K562 (cell line): Measurements from ENCODE around the gene PFDN2. TPM values are rescaled to one million over a fixed set of nuclear protein-coding genes. Genes with fewer than 3 reads are reported as not detected.
A peak's percentile ranks its signal among the peaks of the same experiment; 100 is the strongest.

Experiments
- ATAC-seq: fragments of 200-7000 bp; cut with Tn5 transposase; 3 replicates; pipeline ENCODE4 v1.9.1; 2020; ENCODE audit warnings: moderate library complexity
- Bru-seq: library from RNA; stranded (reverse); fragments of 400-500 nt; gene quantifications from one replicate; lab custom pipeline; 2021; lab: Mats Ljungman, UMichigan
- BruChase-seq, 2 experiments: library from RNA; stranded (reverse); fragments of 400-500 nt; gene quantifications; one replicate each; lab custom pipeline; 2021; lab: Mats Ljungman, UMichigan
- BruUV-seq: library from RNA; stranded (reverse); fragments of 400-500 nt; replicated peaks from 2 replicates; lab custom pipeline; 2021; lab: Mats Ljungman, UMichigan
- CTCF ChIA-PET: fragments of 300-600 bp; formaldehyde crosslinking; extraction: SDS; loops from one replicate; lab custom pipeline; 2021; ENCODE audit warnings: low intra/inter-chr PET ratio; lab: Yijun Ruan, JAX
- POLR2A ChIA-PET: fragments of 300-600, 350-650 bp; sonication (Branson Sonifier 250); formaldehyde crosslinking; extraction: SDS; loops from one replicate; lab custom pipeline; 2021; ENCODE audit warnings: antibody characterized with exemption, inconsistent platforms; lab: Yijun Ruan, JAX
- DNase-seq, 4 experiments: peaks; one replicate each; pipeline versions ENCODE4 v3.0.0 to v3.0.0-alpha.2; 2011 to 2018; ENCODE audit warnings: low spot score in 3 of 4, mixed read lengths in 3 of 4; ENCODE audit errors: extremely low read depth in 1 of 4
- FAIRE-seq: peaks from 2 replicates; lab custom pipeline; 2011; peaks lifted over from hg19 to GRCh38; lab: Jason Lieb, UNC
- H2AFZ ChIP-seq: 2 replicates; pipeline ENCODE4 v1.6.0; 2011; ENCODE audit warnings: low read depth, low read length, control low read depth, inconsistent platforms
- H3K27ac ChIP-seq: fragments of 200-600 bp; 3 replicates; pipeline ENCODE4 v1.8.0; 2011; ENCODE audit warnings: low read depth, mild to moderate bottlenecking, control low read depth, inconsistent platforms, low read length, moderate library complexity, mixed read lengths; ENCODE audit errors: extremely low read depth
- H3K27me3 ChIP-seq, 2 experiments: fragments of 300-600 bp in 1 of 2; 2 replicates in 1 of 2; 3 replicates in 1 of 2; pipeline versions ENCODE4 v1.6.0 to v1.8.0; 2011; ENCODE audit warnings: inconsistent platforms in 2 of 2, low read length in 2 of 2, mild to moderate bottlenecking in 1 of 2, mixed read lengths in 1 of 2, moderate library complexity in 1 of 2; ENCODE audit not compliant: control insufficient read depth in 2 of 2, insufficient read depth in 2 of 2
- H3K36me3 ChIP-seq: fragments of 300-600 bp; 3 replicates; pipeline ENCODE4 v1.8.0; 2011; ENCODE audit warnings: mild to moderate bottlenecking, low read length, inconsistent platforms; ENCODE audit not compliant: control insufficient read depth, insufficient read depth
- H3K4me1 ChIP-seq, 2 experiments: fragments of 200-600 bp in 1 of 2; replicated peaks in 1 of 2; 2 replicates in 1 of 2; 3 replicates in 1 of 2; pipeline versions ENCODE4 v1.5.1 to v1.8.0; 2011; ENCODE audit warnings: inconsistent platforms in 2 of 2, low read length in 2 of 2, mild to moderate bottlenecking in 1 of 2, mixed read lengths in 1 of 2, moderate library complexity in 1 of 2; ENCODE audit not compliant: control insufficient read depth in 2 of 2, insufficient read depth in 2 of 2
- H3K4me2 ChIP-seq: 2 replicates; pipeline ENCODE4 v1.6.1; 2011; ENCODE audit warnings: low read length, control low read depth, inconsistent platforms, mixed read lengths; ENCODE audit not compliant: insufficient read depth
- H3K4me3 ChIP-seq: fragments of 200-600 bp; sonication (generic), shearing (Covaris generic); 2 replicates; pipeline ENCODE4 v1.5.1; 2016; ENCODE audit warnings: control low read depth, inconsistent platforms
- H3K79me2 ChIP-seq: fragments of 200-600 bp; 3 replicates; pipeline ENCODE4 v1.8.0; 2011; ENCODE audit warnings: low read length, inconsistent platforms; ENCODE audit not compliant: control insufficient read depth, insufficient read depth
- H3K9ac ChIP-seq, 2 experiments: 2 replicates each; pipeline versions ENCODE4 v1.6.0 to v1.6.1; 2011; ENCODE audit warnings: low read depth in 2 of 2, low read length in 2 of 2, control low read depth in 1 of 2, inconsistent platforms in 1 of 2, mild to moderate bottlenecking in 1 of 2, mixed read lengths in 1 of 2; ENCODE audit not compliant: insufficient read depth in 1 of 2
- H3K9me1 ChIP-seq: one replicate; pipeline ENCODE4 v1.6.0; 2011; ENCODE audit warnings: inconsistent platforms, mild to moderate bottlenecking, low read length, moderate library complexity; ENCODE audit not compliant: control insufficient read depth, insufficient read depth
- H3K9me3 ChIP-seq: replicated peaks from 2 replicates; pipeline ENCODE4 v1.5.1; 2011; ENCODE audit warnings: low read depth, low read length, inconsistent platforms; ENCODE audit not compliant: control insufficient read depth, insufficient read depth
- H4K20me1 ChIP-seq: replicated peaks from 2 replicates; pipeline ENCODE4 v1.6.1; 2011; ENCODE audit warnings: low read length, inconsistent platforms, mixed read lengths; ENCODE audit not compliant: control insufficient read depth, insufficient read depth
- GTF2A2 ChIP-seq: IDR thresholded peaks from 2 replicates; pipeline ENCODE4 v1.6.1; 2016; ENCODE audit warnings: mild to moderate bottlenecking, missing genetic modification characterization, missing compliant biosample characterization
- MAFF ChIP-seq: IDR thresholded peaks from 2 replicates; pipeline ENCODE4 v1.6.1; 2012; ENCODE audit warnings: low read length, improper control_type of control experiment
- MCM7 ChIP-seq, 2 experiments: fragments of 450-650 bp; IDR thresholded peaks; 2 replicates each; pipeline ENCODE4 v1.6.1; 2016 to 2018
- POLR2A ChIP-seq: fragments of 450-650 bp; conservative IDR thresholded peaks from 2 replicates; pipeline ENCODE4 v1.6.1; 2016
- SNRNP70 ChIP-seq: fragments of 200-400 bp; formaldehyde crosslinking; optimal IDR thresholded peaks from 2 replicates; pipeline ENCODE3; 2017; ENCODE audit warnings: low read depth, low read length
- SPI1 ChIP-seq: IDR thresholded peaks from 2 replicates; pipeline ENCODE4 v1.6.1; 2011; ENCODE audit warnings: low read depth, low read length, control low read depth, borderline replicate concordance
- TARDBP ChIP-seq: fragments of 450-650 bp; IDR thresholded peaks from 2 replicates; pipeline ENCODE4 v1.6.1; 2016
- TFAM ChIP-seq: fragments of 250-450 bp; sonication (Bioruptor Pico); conservative IDR thresholded peaks from 2 replicates; pipeline ENCODE4 v1.5.0; 2021; ENCODE audit warnings: mild to moderate bottlenecking, moderate library complexity
- ZBTB1 ChIP-seq: sonication (generic); formaldehyde crosslinking; IDR thresholded peaks from 2 replicates; pipeline ENCODE4 v1.8.1; 2023; ENCODE audit warnings: missing genetic modification reagents, low read depth, mild to moderate bottlenecking, borderline replicate concordance
- ZBTB43 ChIP-seq: sonication (generic); formaldehyde crosslinking; IDR thresholded peaks from 2 replicates; pipeline ENCODE4 v1.8.0; 2023; ENCODE audit warnings: mild to moderate bottlenecking, missing genetic modification reagents
- ZFP1 ChIP-seq: fragments of 450-650 bp; formaldehyde crosslinking; IDR thresholded peaks from 2 replicates; pipeline ENCODE4 v1.4.0; 2020; ENCODE audit warnings: mild to moderate bottlenecking, mixed read lengths
- ZNF140 ChIP-seq: fragments of 250-450 bp; sonication (Bioruptor Pico); IDR thresholded peaks from 2 replicates; pipeline ENCODE4 v1.8.0; 2021; ENCODE audit warnings: moderate library complexity, mild to moderate bottlenecking, inconsistent platforms
- ZNF583 ChIP-seq: fragments of 250-450 bp; sonication (Bioruptor Pico); IDR thresholded peaks from 2 replicates; pipeline ENCODE4 v1.4.0; 2020
- ZNF830 ChIP-seq: fragments of 250-450 bp; sonication (Bioruptor Pico); IDR thresholded peaks from 2 replicates; pipeline ENCODE4 v1.5.0; 2021; ENCODE audit warnings: mild to moderate bottlenecking
- WGBS: fragments of 100-300 bp; shearing (Covaris generic); methylation state at CpG from one replicate; pipeline ENCODE4 v1.1.6; 2016; ENCODE audit warnings: low coverage, mixed read lengths; ENCODE audit not compliant: insufficient coverage; ENCODE audit errors: missing lambda C conversion rate; 5-methylcytosine and 5-hydroxymethylcytosine counted together
- in situ Hi-C: fragments of 300-500 bp; cut with MboI; formaldehyde crosslinking; loops from 4 replicates; pipeline ENCODE4 v1.15.0; 2018; ENCODE audit warnings: inconsistent platforms, mixed read lengths
- intact Hi-C: fragments of 100-400 bp; cut with micrococcal nuclease; formaldehyde crosslinking; loops from 2 replicates; pipeline ENCODE4 v1.14.2; 2022
- long read RNA-seq, 3 experiments: library from polyadenylated mRNA in 2 of 3; library from RNA in 1 of 3; unstranded in 2 of 3; stranded (forward) in 1 of 3; transcript quantifications; one replicate each; pipeline ENCODE4 v2.0.0, GENCODE V29; 2019 to 2022
- polyA minus RNA-seq, 3 experiments: library from RNA; depleted of rRNA, polyadenylated mRNA; stranded (reverse); fragments of >200 nt; gene quantifications; 2 replicates each; pipeline ENCODE4 v1.2.3, GENCODE V29; 2011
- polyA plus RNA-seq, 8 experiments: library from polyadenylated mRNA; depleted of rRNA in 4 of 8; stranded (reverse) in 5 of 8; unstranded in 3 of 8; fragments of >200 nt; fragmentation: Nextera tagmentation in 2 of 8; fragmentation: Illumina TruSeq in 1 of 8; extraction: Ambion mirVana in 2 of 8; extraction: Trizol in 1 of 8; gene quantifications; 2 replicates each; pipeline versions ENCODE4 v1.2.1 to v1.2.3, GENCODE V29; 2011 to 2014; ENCODE audit warnings: inconsistent platforms in 1 of 8, missing spikeins in 1 of 8
- total RNA-seq, 7 experiments: library from RNA; depleted of rRNA in 6 of 7; stranded (reverse); fragments of >200 nt in 6 of 7; fragmentation: Illumina TruSeq in 2 of 7; extraction: Trizol in 2 of 7; gene quantifications; 2 replicates each; pipeline versions ENCODE4 v1.2.1 to v1.2.3, GENCODE V29; 2011 to 2021; ENCODE audit warnings: low replicate concordance in 1 of 7
- TF ChIP-seq, protein P1 (sequence below): fragments of 250-450 bp; sonication (Bioruptor Pico); IDR thresholded peaks from 2 replicates; pipeline ENCODE4 v1.8.0; 2022; ENCODE audit warnings: moderate library complexity, mild to moderate bottlenecking, inconsistent platforms

The PFDN2 gene, protein sequence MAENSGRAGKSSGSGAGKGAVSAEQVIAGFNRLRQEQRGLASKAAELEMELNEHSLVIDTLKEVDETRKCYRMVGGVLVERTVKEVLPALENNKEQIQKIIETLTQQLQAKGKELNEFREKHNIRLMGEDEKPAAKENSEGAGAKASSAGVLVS
- total RNA-seq (2011; cell fraction: chromatin; rRNA removed; ENCODE audit: low replicate concordance), result 7.8 and 9.5 TPM in 2 replicates
- total RNA-seq (2011; cell fraction: nucleolus; rRNA removed), result 11.7 and 12.6 TPM in 2 replicates
- 12.9 and 15.2 TPM in 2 replicates for total RNA-seq (2011; cell fraction: nucleoplasm; rRNA removed)
- total RNA-seq (2014; rRNA removed) (154 and 172 TPM in 2 replicates), total RNA-seq (2014; rRNA removed; fragmentation: Illumina TruSeq; extraction: Trizol) (101 and 120 TPM in 2 replicates), total RNA-seq (2015; rRNA removed; fragmentation: Illumina TruSeq; extraction: Trizol) (104 TPM in 2 replicates), total RNA-seq (2021) (142 and 144 TPM in 2 replicates), polyA plus RNA-seq (2011; rRNA removed) (120 and 176 TPM in 2 replicates), polyA plus RNA-seq (2014; fragmentation: Illumina TruSeq; extraction: Trizol) (181 and 235 TPM in 2 replicates), polyA plus RNA-seq (2014; fragmentation: Nextera tagmentation; extraction: Ambion mirVana) (10 to 100 TPM; 50.2 to 77.1 TPM), polyA plus RNA-seq (2014; rRNA removed) (335 and 361 TPM in 2 replicates), polyA minus RNA-seq (2011; rRNA and poly(A)+ RNA removed) (107 and 130 TPM in 2 replicates), Bru-seq, nascent RNA (percentile 95 among the genes with signal in this experiment), BruChase-seq, experiment 1, labeled RNA remaining after a 2-hour chase (percentile 92 among the genes with signal in this experiment), BruChase-seq, experiment 2, labeled RNA remaining after a 6-hour chase (percentile 92 among the genes with signal in this experiment)
- 84.9 and 146 TPM in 2 replicates for polyA plus RNA-seq (2011; cell fraction: cytosol; rRNA removed)
- 22.6 and 36.2 TPM in 2 replicates for polyA plus RNA-seq (2011; cell fraction: nucleus; rRNA removed)
- polyA plus RNA-seq (2012), result 171 and 265 TPM in 2 replicates
- polyA minus RNA-seq (2011; cell fraction: cytosol; rRNA and poly(A)+ RNA removed), result 25.7 and 27.9 TPM in 2 replicates
- polyA minus RNA-seq (2011; cell fraction: nucleus; rRNA and poly(A)+ RNA removed), result 4.8 and 15.6 TPM in 2 replicates
- long read RNA-seq, experiment 1, transcript PFDN2-201 (4 exons, 677 nt), result major isoform, 243 of 290 reads
- long read RNA-seq, experiment 1, transcript PFDN2-202 (2 exons, 408 nt), result minor isoform, 8 of 290 reads
- long read RNA-seq, experiment 1, partial matches to known transcripts, result 30 of 290 reads
- long read RNA-seq, experiment 1, other reads (novel, unspliced or antisense), result 9 of 290 reads
- long read RNA-seq, experiment 2, transcript PFDN2-201 (4 exons, 677 nt), result major isoform, 132 of 157 reads
- long read RNA-seq, experiment 2, transcript PFDN2-202 (2 exons, 408 nt), result minor isoform, 6 of 157 reads
- long read RNA-seq, experiment 2, partial matches to known transcripts, result 9 of 157 reads
- long read RNA-seq, experiment 2, other reads (novel, unspliced or antisense), result 10 of 157 reads
- long read RNA-seq, experiment 3, transcript PFDN2-201 (4 exons, 677 nt), result major isoform, 134 of 143 reads
- long read RNA-seq, experiment 3, partial matches to known transcripts, result 2 of 143 reads
- long read RNA-seq, experiment 3, other reads (novel, unspliced or antisense), result 6 of 143 reads

DNA sequence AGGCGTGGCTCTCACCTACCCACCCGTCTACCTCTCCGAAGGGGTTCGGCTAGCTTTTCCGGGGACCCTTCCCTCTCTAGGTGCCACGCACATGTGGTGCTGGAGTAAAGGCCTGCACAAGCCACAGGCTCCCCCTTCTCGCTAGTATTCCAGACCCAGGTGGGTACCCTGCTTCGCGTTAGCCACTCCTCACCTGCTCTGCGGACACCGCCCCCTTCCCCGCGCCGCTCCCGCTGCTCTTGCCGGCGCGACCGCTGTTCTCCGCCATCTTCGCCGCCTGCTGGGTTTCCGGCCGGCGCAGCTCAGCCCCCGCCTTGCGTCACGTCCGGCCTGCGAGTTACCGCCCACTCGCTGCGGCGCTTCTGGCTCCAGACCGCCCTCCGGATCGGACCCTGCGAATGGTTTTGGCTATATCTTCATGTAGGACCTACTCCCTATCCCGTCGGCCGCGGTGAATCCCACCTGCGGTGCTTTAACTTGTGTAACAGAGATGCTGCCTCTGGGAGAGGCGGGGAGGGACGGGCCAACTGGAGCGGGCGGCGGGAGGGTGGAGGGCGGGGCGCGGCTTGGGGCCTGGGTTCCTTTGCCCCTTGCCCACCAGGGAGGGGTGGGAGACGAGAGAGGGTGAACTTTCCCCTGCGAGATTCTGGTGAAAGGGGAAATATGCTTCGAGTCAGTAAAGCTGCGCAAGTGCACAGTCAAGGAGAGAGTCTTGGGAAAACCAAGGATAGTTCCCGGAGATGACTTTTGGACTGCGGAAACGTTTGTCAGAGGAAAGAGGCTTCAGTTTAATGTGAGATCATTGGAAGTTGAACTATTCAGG lies at the start of gene PFDN2, which contains the start of gene NIT1:
Gene PFDN2 (minus strand): TSS at position 279 of the 823 bp plus-strand sequence. CDS start 11 bp downstream, at position 268.
Gene NIT1 (plus strand): TSS at position 347 of the 823 bp plus-strand sequence. CDS start 72 bp downstream, at position 419.
- intact Hi-C loops, result loop anchor here (2.0 kb wide), 1 partner anchor 49 kb away; the partner anchor contains the start of gene PPOX
- peak within 1 kb of the TSS; percentile 82 for H2AFZ ChIP-seq
- BruUV-seq, result no TSS peak
- TF ChIP-seq ZNF583 (CRISPR knock-in tag), result peak; percentile 57; the same call in 1 of the 2 replicates
- peak; percentile 94 for TF ChIP-seq POLR2A
- no peak for TF ChIP-seq MAFF
- no peak for TF ChIP-seq TARDBP
- TF ChIP-seq ZBTB43 (CRISPR knock-in tag), result 0 out of 2 replicates have a peak, but pooled peaks have one; percentile 60
- TF ChIP-seq ZNF140 (CRISPR knock-in tag), result no peak
- peak; percentile 61; the same call in 1 of the 2 replicates for TF ChIP-seq ZNF830 (CRISPR knock-in tag)
- TF ChIP-seq SNRNP70, result no peak
- TF ChIP-seq TFAM (CRISPR knock-in tag), result no peak
- TF ChIP-seq GTF2A2 (tag), result no peak
- TF ChIP-seq, protein P1, sequence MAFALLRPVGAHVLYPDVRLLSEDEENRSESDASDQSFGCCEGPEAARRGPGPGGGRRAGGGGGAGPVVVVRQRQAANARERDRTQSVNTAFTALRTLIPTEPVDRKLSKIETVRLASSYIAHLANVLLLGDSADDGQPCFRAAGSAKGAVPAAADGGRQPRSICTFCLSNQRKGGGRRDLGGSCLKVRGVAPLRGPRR, result no peak
- no peak; the same call in 1 of the 2 replicates for TF ChIP-seq ZBTB1
- TF ChIP-seq ZFP1 (CRISPR knock-in tag), result no peak
- no peak for TF ChIP-seq MCM7 (IDR thresholded peaks at IDR 0.05)
- TF ChIP-seq SPI1, result no peak

More for the DNA sequence above, at the start of gene PFDN2, which contains the start of gene NIT1:
- peak; percentile 83 for ATAC-seq
- Histone ChIP-seq H3K9me1 (no peaks in the 10 kb centered on the region), H3K27ac (peak within 1 kb of the TSS; percentile 95), H3K4me1 (peaks cover 28 to 44% of the 10 kb centered on the region in 2 experiments), H4K20me1 (no peaks in the 10 kb centered on the region; the same call in 1 of the 2 replicates), H3K27me3 (no peaks in the 10 kb centered on the region; a peak in 1 of 5 replicates), H3K4me3 (peak within 1 kb of the TSS; percentile 81), H3K79me2 (peaks cover 74% of the 10 kb centered on the region), H3K36me3 (peaks cover 74% of the 10 kb centered on the region), H3K9me3 (no peaks in the 10 kb centered on the region), H3K4me2 (peak within 1 kb of the TSS; percentile 98), H3K9ac (peak within 1 kb of the TSS; percentile 97 to 99)
- ChIA-PET CTCF (no interaction called here), POLR2A (interaction anchor here (0.6 to 5.3 kb wide), 10 partner anchors 9 to 905 kb away, joined by 3 to 39 read pairs (median 3); partner anchors contain the start of genes DEDD, NDUFS2 and PPOX)
- in situ Hi-C loops, result no loop called here
- peak; percentile 85 to 93 (median 88) for DNase-seq
- WGBS, result under 1% methylated on average over 52 of the region's 58 CpGs
- peak; percentile 91 for FAIRE-seq
